Epithelial cell of esophagus (primary cell): ENCODE results near the gene AMDHD2.
A peak's percentile ranks its signal among the peaks of the same experiment; 100 is the strongest.

ENCODE experiments used
- DNase-seq: peaks from one replicate; pipeline ENCODE4 v3.0.0; 2010; ENCODE audit warnings: low read depth
- H3K4me3 ChIP-seq: 2 replicates; pipeline ENCODE4 v1.5.1; 2011; ENCODE audit warnings: mild to moderate bottlenecking, low read length, control low read depth
- CTCF ChIP-seq: IDR thresholded peaks from 2 replicates; pipeline ENCODE4 v1.5.1; 2011; ENCODE audit warnings: low read depth, mild to moderate bottlenecking, low read length, control low read depth, inconsistent platforms; ENCODE audit not compliant: insufficient read depth; ENCODE audit errors: missing control alignments

AMDHD2 gene

GRCh38 chr16:2527784-2528100 lies 7.6 kb downstream of the AMDHD2 start:
- DNase-seq: no peak
- H3K4me3 ChIP-seq: no peak overlapping the region
- no peak for TF ChIP-seq CTCF

GRCh38 chr16:2528161-2529060 lies 8.2 kb downstream of the AMDHD2 start:
- DNase-seq: no peak
- no peak overlapping the region for H3K4me3 ChIP-seq
- TF ChIP-seq CTCF: no peak

DNA sequence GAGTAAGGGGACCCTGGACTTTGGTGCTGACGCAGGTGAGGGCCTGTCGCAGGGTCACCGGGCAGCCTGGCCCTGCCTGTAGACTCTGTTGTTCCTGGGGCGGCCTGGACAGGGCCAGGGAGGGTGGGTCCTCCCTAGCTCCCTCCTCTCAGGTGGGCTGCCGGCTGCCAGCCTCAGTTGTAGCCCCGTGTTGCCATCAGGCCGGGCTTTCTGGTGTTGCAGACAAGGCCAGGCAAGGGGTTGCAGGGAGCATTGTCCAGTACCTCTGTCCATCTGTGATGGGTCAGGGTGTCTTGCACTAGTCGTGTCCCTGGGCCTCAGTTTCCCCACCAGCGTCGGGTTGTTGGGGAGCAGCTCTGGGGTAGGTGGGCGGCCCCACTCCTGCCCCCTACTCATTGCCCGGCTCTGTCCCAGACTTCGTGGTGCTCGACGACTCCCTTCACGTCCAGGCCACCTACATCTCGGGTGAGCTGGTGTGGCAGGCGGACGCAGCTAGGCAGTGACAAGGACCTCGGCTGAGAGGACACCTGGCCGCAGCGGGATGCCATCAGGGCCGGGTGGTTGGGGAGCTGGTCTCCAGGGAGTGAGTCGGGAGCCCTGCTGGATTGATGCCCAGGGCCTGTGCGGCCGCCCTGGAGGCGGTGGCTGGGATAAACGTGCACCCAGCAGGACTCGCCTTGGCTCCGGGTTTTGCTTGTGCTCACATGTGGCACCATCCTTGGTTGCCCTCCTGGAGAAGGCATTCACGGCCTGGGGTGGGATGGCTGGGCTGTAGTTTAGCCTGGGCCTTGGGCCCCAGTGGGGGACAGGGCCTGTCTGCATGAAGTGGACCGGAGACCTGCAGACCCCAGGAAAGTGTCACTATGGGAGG lies 9.1 kb downstream of the AMDHD2 start:
- H3K4me3 ChIP-seq: no peak overlapping the region
- no peak for DNase-seq
- peak; percentile 7 for TF ChIP-seq CTCF

GRCh38 chr16:2529961-2530628 lies 9.9 kb downstream of the AMDHD2 start:
- no peak for TF ChIP-seq CTCF
- H3K4me3 ChIP-seq: no peak overlapping the region
- DNase-seq: no peak

GRCh38 chr16:2530629-2531318 lies 10.6 kb downstream of the AMDHD2 start:
- TF ChIP-seq CTCF: no peak
- DNase-seq: no peak
- no peak overlapping the region for H3K4me3 ChIP-seq

- no peak for TF ChIP-seq CTCF
- H3K4me3 ChIP-seq: peak within 1 kb of the TSS; percentile 64
- DNase-seq: no peak
Observed at GRCh38 chr16:2531371-2531695, 11.2 kb downstream of the AMDHD2 start, which contains the start of gene CEMP1. Gene CEMP1, minus strand, starts transcription at chr16:2531408. Its CDS starts 335 bp downstream, at chr16:2531073.
